Measurements from ENCODE around the gene LAMB1.
"Not testable (repeated sequence)": the region's sequence is repeated elsewhere in the genome, so short reads cannot be mapped to it uniquely, and the experiment has no call there.

The LAMB1 gene

GRCh38 chr7:107967420-107967819 is 35.5 kb downstream of the LAMB1 start:
- DNase-seq = no peak

- DNase-seq = no peak
These were observed 36.2 kb downstream of the LAMB1 start for GRCh38 chr7:107966711-107967110.

GRCh38 chr7:107964510-107964909 is 38.5 kb downstream of the LAMB1 start:
- DNase-seq = no peak

GRCh38 chr7:107962817-107963216 is 40.1 kb downstream of the LAMB1 start:
- no peak for DNase-seq

GRCh38 chr7:107961405-107961804 is 41.6 kb downstream of the LAMB1 start:
- no peak for DNase-seq

GRCh38 chr7:107960272-107960671 is 42.7 kb downstream of the LAMB1 start:
- DNase-seq = no peak

- no peak for DNase-seq
These were observed 43.4 kb downstream of the LAMB1 start for GRCh38 chr7:107959527-107959898.

- no peak for DNase-seq
These were observed 44.0 kb downstream of the LAMB1 start for GRCh38 chr7:107958764-107959526.

- DNase-seq = no peak
These were observed 45.5 kb downstream of the LAMB1 start for GRCh38 chr7:107957436-107957835.

GRCh38 chr7:107956950-107957349 is 46.0 kb downstream of the LAMB1 start:
- DNase-seq = not testable (repeated sequence)

GRCh38 chr7:107955394-107955793 is 47.6 kb downstream of the LAMB1 start:
- no peak for DNase-seq

- DNase-seq = no peak
These were observed 49.0 kb downstream of the LAMB1 start for GRCh38 chr7:107953924-107954303.

- DNase-seq = no peak
These were observed 49.6 kb downstream of the LAMB1 start for GRCh38 chr7:107953265-107953923.

GRCh38 chr7:107951896-107952295 is 51.1 kb downstream of the LAMB1 start:
- DNase-seq = no peak

- DNase-seq = no peak
These were observed 51.7 kb downstream of the LAMB1 start for GRCh38 chr7:107951172-107951787.

- DNase-seq = no peak
These were observed 53.5 kb downstream of the LAMB1 start for GRCh38 chr7:107949443-107949935.

GRCh38 chr7:107948645-107949442 is 54.1 kb downstream of the LAMB1 start:
- no peak for DNase-seq

- no peak for DNase-seq
These were observed 56.1 kb downstream of the LAMB1 start for GRCh38 chr7:107946881-107947280.

GRCh38 chr7:107946451-107946850 is 56.5 kb downstream of the LAMB1 start:
- no peak for DNase-seq

- DNase-seq = no peak
These were observed 57.6 kb downstream of the LAMB1 start for GRCh38 chr7:107945332-107945731.

GRCh38 chr7:107944411-107945169 is 58.4 kb downstream of the LAMB1 start:
- no peak for DNase-seq

GRCh38 chr7:107943018-107943417 is 59.9 kb downstream of the LAMB1 start:
- no peak for DNase-seq

Measured in CD4-positive, alpha-beta T cell treated with Interleukin-4 for 4 hours (primary cell).